WTC11 (cell line): ENCODE data around the gene PARP14. TPM values are rescaled to one million over a fixed set of nuclear protein-coding genes. Genes with fewer than 3 reads are reported as not detected.
A peak's percentile ranks its signal among the peaks of the same experiment; 100 is the strongest.

ENCODE experiments used
- ATAC-seq: fragments of 200-7000 bp; cut with Tn5 transposase; 2 replicates; pipeline ENCODE4 v1.10.0; 2021; ENCODE audit warnings: mild to moderate bottlenecking, moderate library complexity
- CTCF ChIA-PET: fragments of 300-600 bp; sonication (Branson Sonifier 250); formaldehyde crosslinking; loops from one replicate; lab custom pipeline; 2021; ENCODE audit warnings: antibody characterized with exemption; lab: Charles Lee
- POLR2A ChIA-PET: fragments of 350-600 bp; sonication (Branson Sonifier 250); formaldehyde crosslinking; loops from one replicate; lab custom pipeline; 2021; ENCODE audit warnings: antibody characterized with exemption; lab: Charles Lee
- DNase-seq: peaks from one replicate; pipeline ENCODE4 v3.0.0; 2021; ENCODE audit warnings: low spot score
- H3K27ac Mint-ChIP-seq: 2 replicates; pipeline ENCODE4 v1.8.0; 2021; ENCODE audit warnings: mixed read lengths
- H3K27me3 Mint-ChIP-seq: 2 replicates; pipeline ENCODE4 v1.8.0; 2021; ENCODE audit warnings: low read depth, mild to moderate bottlenecking, moderate library complexity, mixed read lengths
- H3K36me3 Mint-ChIP-seq: 2 replicates; pipeline ENCODE4 v1.8.0; 2021; ENCODE audit warnings: mixed read lengths
- H3K4me1 Mint-ChIP-seq: 2 replicates; pipeline ENCODE4 v1.8.0; 2022; ENCODE audit warnings: mixed read lengths
- H3K4me3 Mint-ChIP-seq: 2 replicates; pipeline ENCODE4 v1.8.0; 2021; ENCODE audit warnings: mild to moderate bottlenecking, moderate library complexity, mixed read lengths
- H3K9me3 Mint-ChIP-seq: 2 replicates; pipeline ENCODE4 v1.8.0; 2021; ENCODE audit warnings: mixed read lengths
- ATF1 ChIP-seq: sonication (generic); formaldehyde crosslinking; IDR thresholded peaks from 2 replicates; pipeline ENCODE4 v1.8.1; 2023; ENCODE audit warnings: mild to moderate bottlenecking, moderate library complexity, missing genetic modification reagents
- CREM ChIP-seq: sonication (generic); formaldehyde crosslinking; IDR thresholded peaks from 2 replicates; pipeline ENCODE4 v1.8.1; 2022; ENCODE audit warnings: mild to moderate bottlenecking, missing genetic modification reagents, moderate library complexity
- ESRRA ChIP-seq: sonication (generic); formaldehyde crosslinking; IDR thresholded peaks from 2 replicates; pipeline ENCODE4 v1.8.1; 2022; ENCODE audit warnings: mild to moderate bottlenecking, missing genetic modification reagents, borderline replicate concordance
- FOXJ3 ChIP-seq: sonication (generic); formaldehyde crosslinking; IDR thresholded peaks from 2 replicates; pipeline ENCODE4 v1.9.0; 2021; ENCODE audit warnings: missing genetic modification reagents, mild to moderate bottlenecking, borderline replicate concordance
- FOXP1 ChIP-seq: sonication (generic); formaldehyde crosslinking; IDR thresholded peaks from 2 replicates; pipeline ENCODE4 v1.8.0; 2022; ENCODE audit warnings: missing genetic modification reagents, mild to moderate bottlenecking, moderate library complexity, borderline replicate concordance
- KAT7 ChIP-seq: sonication (generic); formaldehyde crosslinking; IDR thresholded peaks from 2 replicates; pipeline ENCODE4 v1.8.1; 2023; ENCODE audit warnings: missing genetic modification reagents, mild to moderate bottlenecking, borderline replicate concordance
- NFATC4 ChIP-seq: fragments of 250-450 bp; sonication (Bioruptor Pico); IDR thresholded peaks from 2 replicates; pipeline ENCODE4 v1.9.0; 2021; ENCODE audit warnings: mild to moderate bottlenecking
- NFYB ChIP-seq: sonication (generic); formaldehyde crosslinking; conservative IDR thresholded peaks from 2 replicates; pipeline ENCODE4 v1.8.0; 2022; ENCODE audit warnings: low read depth, missing genetic modification reagents
- NR1H2 ChIP-seq: sonication (generic); formaldehyde crosslinking; IDR thresholded peaks from 2 replicates; pipeline ENCODE4 v1.9.0; 2021; ENCODE audit warnings: mild to moderate bottlenecking, moderate library complexity, missing genetic modification reagents
- RORB ChIP-seq: fragments of 250-450 bp; sonication (Bioruptor Pico); IDR thresholded peaks from 2 replicates; pipeline ENCODE4 v1.9.0; 2021; ENCODE audit warnings: mild to moderate bottlenecking
- SOX15 ChIP-seq: fragments of 250-450 bp; sonication (Bioruptor Pico); IDR thresholded peaks from 2 replicates; pipeline ENCODE4 v1.9.0; 2021; ENCODE audit warnings: mild to moderate bottlenecking
- TP53 ChIP-seq: sonication (generic); formaldehyde crosslinking; IDR thresholded peaks from 2 replicates; pipeline ENCODE4 v1.8.1; 2023; ENCODE audit warnings: mild to moderate bottlenecking, missing genetic modification reagents
- ZNF121 ChIP-seq: sonication (generic); formaldehyde crosslinking; IDR thresholded peaks from 2 replicates; pipeline ENCODE4 v1.8.0; 2023; ENCODE audit warnings: missing genetic modification reagents
- total RNA-seq: library from RNA; stranded (reverse); gene quantifications from 3 replicates; pipeline ENCODE4 v1.2.3, GENCODE V29; 2021
- TF ChIP-seq, protein P1 (sequence below): sonication (generic); formaldehyde crosslinking; IDR thresholded peaks from 2 replicates; pipeline ENCODE4 v1.8.1; 2022; ENCODE audit warnings: missing genetic modification reagents, borderline replicate concordance
- TF ChIP-seq, protein P2 (sequence below): sonication (generic); formaldehyde crosslinking; IDR thresholded peaks from 2 replicates; pipeline ENCODE4 v1.8.1; 2023; ENCODE audit warnings: mild to moderate bottlenecking, missing genetic modification reagents, moderate library complexity
- TF ChIP-seq, protein P3 (sequence below): fragments of 200-600 bp; IDR thresholded peaks from 2 replicates; pipeline ENCODE4 v1.8.0; 2022; ENCODE audit warnings: antibody characterized with exemption
- TF ChIP-seq, protein P4 (sequence below): sonication (generic); formaldehyde crosslinking; IDR thresholded peaks from 2 replicates; pipeline ENCODE4 v1.8.0; 2022; ENCODE audit warnings: mild to moderate bottlenecking, missing genetic modification reagents
- TF ChIP-seq, protein P5 (sequence below): fragments of 250-450 bp; sonication (Bioruptor Pico); conservative IDR thresholded peaks from 2 replicates; pipeline ENCODE4 v1.9.0; 2021; ENCODE audit warnings: mild to moderate bottlenecking
- TF ChIP-seq, protein P6 (sequence below): sonication (generic); formaldehyde crosslinking; IDR thresholded peaks from 2 replicates; pipeline ENCODE4 v1.8.0; 2023; ENCODE audit warnings: mild to moderate bottlenecking, missing genetic modification reagents
- TF ChIP-seq, protein P7 (sequence below): sonication (generic); formaldehyde crosslinking; IDR thresholded peaks from 2 replicates; pipeline ENCODE4 v1.8.1; 2022; ENCODE audit warnings: mild to moderate bottlenecking, moderate library complexity, missing genetic modification reagents

PARP14 gene
- total RNA-seq, 1 experiment from 2014 or later, result 15.9 TPM

DNA sequence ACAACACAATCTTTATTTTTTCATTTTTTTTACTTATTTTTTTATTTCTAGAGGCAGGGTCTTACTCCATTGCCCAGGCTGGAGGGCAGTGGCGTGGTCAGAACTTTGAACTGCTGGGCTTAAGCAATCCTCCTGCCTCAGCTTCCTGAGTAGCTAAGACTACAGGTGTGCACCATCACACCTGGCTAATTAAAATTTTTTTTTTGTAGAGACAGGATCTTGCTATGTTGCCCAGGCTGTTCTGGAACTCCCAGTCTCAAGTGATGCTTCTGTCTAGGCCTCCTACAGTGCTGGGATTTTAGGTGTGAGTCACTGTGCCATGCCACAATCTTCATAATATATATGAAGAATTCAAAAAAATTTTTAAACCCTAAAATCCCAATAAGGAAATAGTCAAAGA lies 92.2 kb downstream of the PARP14 start:
- no peak for TF ChIP-seq RORB (CRISPR knock-in tag)
- no peak for TF ChIP-seq KAT7 (CRISPR knock-in tag)
- no peak for TF ChIP-seq ATF1 (CRISPR knock-in tag)
- TF ChIP-seq, protein P1, sequence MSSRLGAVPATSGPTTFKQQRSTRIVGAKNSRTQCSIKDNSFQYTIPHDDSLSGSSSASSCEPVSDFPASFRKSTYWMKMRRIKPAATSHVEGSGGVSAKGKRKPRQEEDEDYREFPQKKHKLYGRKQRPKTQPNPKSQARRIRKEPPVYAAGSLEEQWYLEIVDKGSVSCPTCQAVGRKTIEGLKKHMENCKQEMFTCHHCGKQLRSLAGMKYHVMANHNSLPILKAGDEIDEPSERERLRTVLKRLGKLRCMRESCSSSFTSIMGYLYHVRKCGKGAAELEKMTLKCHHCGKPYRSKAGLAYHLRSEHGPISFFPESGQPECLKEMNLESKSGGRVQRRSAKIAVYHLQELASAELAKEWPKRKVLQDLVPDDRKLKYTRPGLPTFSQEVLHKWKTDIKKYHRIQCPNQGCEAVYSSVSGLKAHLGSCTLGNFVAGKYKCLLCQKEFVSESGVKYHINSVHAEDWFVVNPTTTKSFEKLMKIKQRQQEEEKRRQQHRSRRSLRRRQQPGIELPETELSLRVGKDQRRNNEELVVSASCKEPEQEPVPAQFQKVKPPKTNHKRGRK, result no peak
- TF ChIP-seq ZNF121 (CRISPR knock-in tag), result peak; percentile 52; the same call in 1 of the 2 replicates
- TF ChIP-seq, protein P2, sequence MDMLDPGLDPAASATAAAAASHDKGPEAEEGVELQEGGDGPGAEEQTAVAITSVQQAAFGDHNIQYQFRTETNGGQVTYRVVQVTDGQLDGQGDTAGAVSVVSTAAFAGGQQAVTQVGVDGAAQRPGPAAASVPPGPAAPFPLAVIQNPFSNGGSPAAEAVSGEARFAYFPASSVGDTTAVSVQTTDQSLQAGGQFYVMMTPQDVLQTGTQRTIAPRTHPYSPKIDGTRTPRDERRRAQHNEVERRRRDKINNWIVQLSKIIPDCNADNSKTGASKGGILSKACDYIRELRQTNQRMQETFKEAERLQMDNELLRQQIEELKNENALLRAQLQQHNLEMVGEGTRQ (CRISPR knock-in tag), result no peak
- TF ChIP-seq, all 79 proteins: peak for 1
- H3K4me3 Mint-ChIP-seq, result no peak overlapping the region
- no peaks in the 10 kb centered on the region for H3K27me3 Mint-ChIP-seq
- no peaks in the 10 kb centered on the region for H3K9me3 Mint-ChIP-seq
- ATAC-seq (no peak), DNase-seq (no peak)
- H3K4me1 Mint-ChIP-seq, result peaks cover 9% of the 10 kb centered on the region
- H3K27ac Mint-ChIP-seq, result no peak overlapping the region
- H3K36me3 Mint-ChIP-seq, result no peaks in the 10 kb centered on the region; the same call in 1 of the 2 replicates
- ChIA-PET CTCF (no interaction called here), POLR2A (no interaction called here)

DNA sequence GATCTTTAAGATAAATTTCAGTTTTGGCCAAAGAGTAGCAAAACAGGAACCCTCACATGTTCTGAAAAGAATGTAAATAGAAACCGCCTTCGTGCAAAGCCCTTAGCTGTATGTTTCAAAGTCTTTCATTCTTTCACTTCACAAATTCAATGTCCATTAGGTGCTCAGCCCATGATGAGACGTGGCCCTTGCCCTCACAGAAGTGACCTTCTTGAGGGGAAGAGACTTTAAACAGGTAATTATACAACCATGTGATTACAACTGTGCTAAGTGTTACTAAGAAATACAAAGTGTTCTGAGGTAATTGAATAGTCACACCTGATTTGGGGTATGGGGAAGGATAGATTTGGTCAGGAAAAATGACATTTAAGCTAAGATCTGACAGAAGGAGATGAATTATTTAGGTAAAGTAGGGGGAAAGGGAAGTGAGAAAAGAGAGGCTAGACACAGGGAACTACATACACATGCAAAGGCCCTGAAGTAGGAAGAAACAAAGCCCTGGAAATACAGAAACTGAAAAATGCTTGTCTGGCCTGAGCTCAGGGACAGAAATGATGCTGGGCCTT lies 93.4 kb downstream of the PARP14 start:
- TF ChIP-seq SOX15 (CRISPR knock-in tag) (no peak), NFATC4 (CRISPR knock-in tag) (no peak), NR1H2 (CRISPR knock-in tag) (no peak), TP53 (CRISPR knock-in tag) (no peak), CREM (CRISPR knock-in tag) (no peak), FOXP1 (CRISPR knock-in tag) (no peak)
- TF ChIP-seq, protein P3, sequence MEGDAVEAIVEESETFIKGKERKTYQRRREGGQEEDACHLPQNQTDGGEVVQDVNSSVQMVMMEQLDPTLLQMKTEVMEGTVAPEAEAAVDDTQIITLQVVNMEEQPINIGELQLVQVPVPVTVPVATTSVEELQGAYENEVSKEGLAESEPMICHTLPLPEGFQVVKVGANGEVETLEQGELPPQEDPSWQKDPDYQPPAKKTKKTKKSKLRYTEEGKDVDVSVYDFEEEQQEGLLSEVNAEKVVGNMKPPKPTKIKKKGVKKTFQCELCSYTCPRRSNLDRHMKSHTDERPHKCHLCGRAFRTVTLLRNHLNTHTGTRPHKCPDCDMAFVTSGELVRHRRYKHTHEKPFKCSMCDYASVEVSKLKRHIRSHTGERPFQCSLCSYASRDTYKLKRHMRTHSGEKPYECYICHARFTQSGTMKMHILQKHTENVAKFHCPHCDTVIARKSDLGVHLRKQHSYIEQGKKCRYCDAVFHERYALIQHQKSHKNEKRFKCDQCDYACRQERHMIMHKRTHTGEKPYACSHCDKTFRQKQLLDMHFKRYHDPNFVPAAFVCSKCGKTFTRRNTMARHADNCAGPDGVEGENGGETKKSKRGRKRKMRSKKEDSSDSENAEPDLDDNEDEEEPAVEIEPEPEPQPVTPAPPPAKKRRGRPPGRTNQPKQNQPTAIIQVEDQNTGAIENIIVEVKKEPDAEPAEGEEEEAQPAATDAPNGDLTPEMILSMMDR, result no peak
- TF ChIP-seq, protein P4, sequence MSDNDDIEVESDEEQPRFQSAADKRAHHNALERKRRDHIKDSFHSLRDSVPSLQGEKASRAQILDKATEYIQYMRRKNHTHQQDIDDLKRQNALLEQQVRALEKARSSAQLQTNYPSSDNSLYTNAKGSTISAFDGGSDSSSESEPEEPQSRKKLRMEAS (CRISPR knock-in tag), result no peak
- Mint-ChIP-seq H3K4me3 (no peak overlapping the region), H3K27me3 (no peaks in the 10 kb centered on the region), H3K27ac (no peak overlapping the region), H3K9me3 (no peaks in the 10 kb centered on the region), H3K4me1 (peaks cover 9% of the 10 kb centered on the region), H3K36me3 (no peaks in the 10 kb centered on the region)
- POLR2A ChIA-PET, result interaction anchor here (0.6 kb wide), 1 partner anchor 77 kb away, joined by 3 read pairs; no protein-coding TSS in a partner anchor
- ATAC-seq (peak; percentile 22), DNase-seq (no peak)
- CTCF ChIA-PET, result interaction anchor here (1.3 to 2.4 kb wide), 3 partner anchors 13 to 25 kb away, joined by 3 to 12 read pairs (median 4); no protein-coding TSS in a partner anchor

DNA sequence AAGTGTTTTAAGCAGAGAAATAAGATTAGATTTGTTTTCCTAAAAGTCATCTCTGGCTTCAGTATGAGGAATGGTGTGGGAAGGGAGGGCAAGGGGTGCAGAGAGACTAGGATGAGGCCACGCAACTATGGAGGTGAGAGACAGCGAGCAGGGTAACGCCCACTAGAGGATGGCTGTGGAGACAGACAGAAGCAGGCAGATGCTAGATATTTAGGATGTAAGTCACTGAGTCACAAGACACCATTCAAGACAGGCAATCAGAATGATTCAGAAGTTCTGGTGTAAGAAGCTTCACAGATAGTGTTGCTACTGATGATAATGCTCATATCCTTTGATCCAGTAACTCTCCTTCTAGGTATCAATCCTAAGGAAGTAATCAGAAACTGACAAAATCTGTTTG lies 93.9 kb downstream of the PARP14 start:
- DNase-seq (no peak), ATAC-seq (peak; percentile 86)
- POLR2A ChIA-PET, result no interaction called here
- H3K9me3 Mint-ChIP-seq, result no peaks in the 10 kb centered on the region
- H3K27me3 Mint-ChIP-seq, result no peaks in the 10 kb centered on the region
- no peaks in the 10 kb centered on the region for H3K36me3 Mint-ChIP-seq
- H3K4me3 Mint-ChIP-seq, result no peak overlapping the region
- no peak overlapping the region for H3K27ac Mint-ChIP-seq
- CTCF ChIA-PET, result interaction anchor here (1.3 to 2.4 kb wide), 3 partner anchors 14 to 25 kb away, joined by 3 to 12 read pairs (median 4); no protein-coding TSS in a partner anchor
- peaks cover 9% of the 10 kb centered on the region for H3K4me1 Mint-ChIP-seq
- TF ChIP-seq ESRRA (CRISPR knock-in tag), result no peak
- no peak for TF ChIP-seq FOXJ3 (CRISPR knock-in tag)
- TF ChIP-seq, protein P5, sequence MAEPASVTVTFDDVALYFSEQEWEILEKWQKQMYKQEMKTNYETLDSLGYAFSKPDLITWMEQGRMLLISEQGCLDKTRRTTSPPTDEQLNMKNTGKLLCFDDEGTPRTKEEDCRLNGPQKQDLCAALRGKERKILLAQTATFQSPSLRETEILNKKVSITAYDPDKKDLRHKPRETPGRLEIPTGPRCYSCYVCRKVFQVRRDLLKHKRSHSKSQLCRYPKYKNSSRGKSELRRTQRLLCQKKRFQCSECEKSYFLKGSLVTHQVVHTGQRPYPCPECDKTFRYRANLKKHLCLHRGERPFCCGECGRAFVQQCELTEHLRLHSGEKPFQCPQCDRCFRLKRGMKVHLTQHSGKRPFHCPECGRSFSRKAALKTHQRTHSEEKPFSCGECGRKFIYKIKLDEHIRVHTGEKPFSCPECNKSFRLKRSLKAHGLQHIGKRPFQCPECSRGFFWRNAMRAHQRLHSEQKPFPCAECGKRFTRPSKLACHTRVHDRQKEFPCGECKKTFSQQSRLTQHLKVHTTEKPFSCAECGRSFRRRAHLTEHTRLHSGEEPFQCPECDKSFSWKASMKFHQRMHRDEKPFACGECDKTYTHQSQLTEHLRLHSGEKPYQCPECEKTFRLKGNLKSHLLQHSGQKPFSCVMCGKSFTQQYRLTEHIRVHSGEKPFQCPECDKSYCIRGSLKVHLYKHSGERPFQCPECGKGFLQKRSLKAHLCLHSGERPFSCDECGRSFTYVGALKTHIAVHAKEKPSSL (CRISPR knock-in tag), result no peak
- TF ChIP-seq, protein P6, sequence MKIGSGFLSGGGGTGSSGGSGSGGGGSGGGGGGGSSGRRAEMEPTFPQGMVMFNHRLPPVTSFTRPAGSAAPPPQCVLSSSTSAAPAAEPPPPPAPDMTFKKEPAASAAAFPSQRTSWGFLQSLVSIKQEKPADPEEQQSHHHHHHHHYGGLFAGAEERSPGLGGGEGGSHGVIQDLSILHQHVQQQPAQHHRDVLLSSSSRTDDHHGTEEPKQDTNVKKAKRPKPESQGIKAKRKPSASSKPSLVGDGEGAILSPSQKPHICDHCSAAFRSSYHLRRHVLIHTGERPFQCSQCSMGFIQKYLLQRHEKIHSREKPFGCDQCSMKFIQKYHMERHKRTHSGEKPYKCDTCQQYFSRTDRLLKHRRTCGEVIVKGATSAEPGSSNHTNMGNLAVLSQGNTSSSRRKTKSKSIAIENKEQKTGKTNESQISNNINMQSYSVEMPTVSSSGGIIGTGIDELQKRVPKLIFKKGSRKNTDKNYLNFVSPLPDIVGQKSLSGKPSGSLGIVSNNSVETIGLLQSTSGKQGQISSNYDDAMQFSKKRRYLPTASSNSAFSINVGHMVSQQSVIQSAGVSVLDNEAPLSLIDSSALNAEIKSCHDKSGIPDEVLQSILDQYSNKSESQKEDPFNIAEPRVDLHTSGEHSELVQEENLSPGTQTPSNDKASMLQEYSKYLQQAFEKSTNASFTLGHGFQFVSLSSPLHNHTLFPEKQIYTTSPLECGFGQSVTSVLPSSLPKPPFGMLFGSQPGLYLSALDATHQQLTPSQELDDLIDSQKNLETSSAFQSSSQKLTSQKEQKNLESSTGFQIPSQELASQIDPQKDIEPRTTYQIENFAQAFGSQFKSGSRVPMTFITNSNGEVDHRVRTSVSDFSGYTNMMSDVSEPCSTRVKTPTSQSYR (CRISPR knock-in tag), result no peak
- TF ChIP-seq, protein P7, sequence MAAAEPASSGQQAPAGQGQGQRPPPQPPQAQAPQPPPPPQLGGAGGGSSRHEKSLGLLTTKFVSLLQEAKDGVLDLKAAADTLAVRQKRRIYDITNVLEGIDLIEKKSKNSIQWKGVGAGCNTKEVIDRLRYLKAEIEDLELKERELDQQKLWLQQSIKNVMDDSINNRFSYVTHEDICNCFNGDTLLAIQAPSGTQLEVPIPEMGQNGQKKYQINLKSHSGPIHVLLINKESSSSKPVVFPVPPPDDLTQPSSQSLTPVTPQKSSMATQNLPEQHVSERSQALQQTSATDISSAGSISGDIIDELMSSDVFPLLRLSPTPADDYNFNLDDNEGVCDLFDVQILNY (CRISPR knock-in tag), result no peak
- no peak for TF ChIP-seq NFYB (CRISPR knock-in tag)
